Hepatocyte (in vitro differentiated cells): ENCODE measurements around the gene MARK2. TPM values are rescaled to one million over a fixed set of nuclear protein-coding genes. Genes with fewer than 3 reads are reported as not detected.

ENCODE experiments used
- DNase-seq: peaks from one replicate; pipeline ENCODE4 v3.0.0-alpha.2; 2016; ENCODE audit warnings: low spot score
- H2AFZ ChIP-seq: fragments of 200-600 bp; sonication (generic); 2 replicates; pipeline ENCODE4 v1.6.0; 2016; ENCODE audit warnings: antibody characterized with exemption, mild to moderate bottlenecking
- H3K27ac ChIP-seq: fragments of 200-600 bp; sonication (generic); 2 replicates; pipeline ENCODE4 v1.5.1; 2016; ENCODE audit warnings: mild to moderate bottlenecking
- H3K27me3 ChIP-seq: fragments of 200-600 bp; sonication (generic); 2 replicates; pipeline ENCODE4 v1.6.1; 2016
- H3K36me3 ChIP-seq: fragments of 200-600 bp; sonication (generic); replicated peaks from 2 replicates; pipeline ENCODE4 v1.5.1; 2016; ENCODE audit warnings: low read depth; ENCODE audit not compliant: insufficient read depth
- H3K4me1 ChIP-seq: fragments of 200-600 bp; sonication (generic); 2 replicates; pipeline ENCODE4 v1.5.1; 2016; ENCODE audit warnings: mild to moderate bottlenecking, moderate library complexity; ENCODE audit not compliant: insufficient read depth
- H3K4me2 ChIP-seq: fragments of 200-600 bp; sonication (generic); 2 replicates; pipeline ENCODE4 v1.6.0; 2016
- H3K4me3 ChIP-seq: fragments of 200-600 bp; sonication (generic); 2 replicates; pipeline ENCODE4 v1.5.1; 2016; ENCODE audit warnings: mild to moderate bottlenecking
- H3K79me2 ChIP-seq: fragments of 200-600 bp; sonication (generic); 2 replicates; pipeline ENCODE4 v1.6.0; 2017; ENCODE audit warnings: mild to moderate bottlenecking
- H3K9me2 ChIP-seq: fragments of 200-600 bp; sonication (generic); replicated peaks from 2 replicates; pipeline ENCODE4 v1.6.0; 2017; ENCODE audit warnings: mild to moderate bottlenecking; ENCODE audit not compliant: insufficient read depth
- H3K9me3 ChIP-seq: fragments of 200-600 bp; sonication (generic); 2 replicates; pipeline ENCODE4 v1.5.1; 2016; ENCODE audit warnings: low read depth, mild to moderate bottlenecking
- H4K20me1 ChIP-seq: fragments of 200-600 bp; sonication (generic); 2 replicates; pipeline ENCODE4 v1.6.0; 2016; ENCODE audit warnings: mild to moderate bottlenecking; ENCODE audit not compliant: insufficient read depth, poor library complexity, severe bottlenecking
- CTCF ChIP-seq: fragments of 200-600 bp; sonication (generic); IDR thresholded peaks from 2 replicates; pipeline ENCODE4 v1.5.1; 2016; ENCODE audit warnings: antibody characterized with exemption, mild to moderate bottlenecking; ENCODE audit not compliant: poor library complexity
- EZH2 ChIP-seq: fragments of 200-600 bp; sonication (generic); IDR thresholded peaks from 2 replicates; pipeline ENCODE4 v1.6.1; 2016; ENCODE audit warnings: antibody characterized with exemption, mild to moderate bottlenecking, borderline replicate concordance
- EZH2phosphoT487 ChIP-seq: fragments of 200-600 bp; sonication (generic); IDR thresholded peaks from one replicate; pipeline ENCODE4 v1.6.1; 2018; ENCODE audit warnings: antibody characterized with exemption, mild to moderate bottlenecking, low read depth, moderate library complexity; ENCODE audit not compliant: unreplicated experiment, severe bottlenecking
- WGBS: methylation state at CpG from one replicate; pipeline ENCODE4 v1.1.6; 2016; ENCODE audit warnings: low lambda C conversion rate; ENCODE audit errors: missing lambda C conversion rate; 5-methylcytosine and 5-hydroxymethylcytosine counted together
- polyA plus RNA-seq: library from polyadenylated mRNA; unstranded; fragments of >200 nt; fragmentation: Nextera tagmentation; extraction: Ambion mirVana; gene quantifications from 2 replicates; pipeline ENCODE4 v1.2.1, GENCODE V29; 2016
- total RNA-seq: library from RNA; depleted of rRNA; stranded (reverse); fragments of >200 nt; gene quantifications from 2 replicates; pipeline ENCODE4 v1.2.3, GENCODE V29; 2014

Gene MARK2
- total and polyA plus RNA-seq, 2 experiments from 2014 or later = 22.4 to 48.2 TPM

DNA sequence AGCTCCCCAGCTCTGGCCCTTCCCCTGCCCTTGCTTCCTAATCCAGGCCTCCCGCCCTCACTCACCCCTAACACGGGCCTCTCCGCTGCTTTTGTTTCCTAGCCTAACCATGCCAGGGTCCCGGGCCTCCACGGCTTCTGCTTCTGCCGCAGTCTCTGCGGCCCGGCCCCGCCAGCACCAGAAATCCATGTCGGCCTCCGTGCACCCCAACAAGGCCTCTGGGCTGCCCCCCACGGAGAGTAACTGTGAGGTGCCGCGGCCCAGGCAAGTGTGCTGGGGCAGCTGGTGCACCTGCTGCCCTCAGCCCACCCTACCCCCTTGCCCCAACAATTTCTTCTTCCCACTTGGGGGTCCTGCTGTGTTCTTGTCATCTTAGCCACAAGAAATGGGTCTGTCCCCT, 65.0 kb downstream of the MARK2 start:
- Histone ChIP-seq H3K36me3 (no peaks in the 10 kb centered on the region), H2AFZ (no peak overlapping the region), H3K27me3 (no peaks in the 10 kb centered on the region), H3K4me1 (no peaks in the 10 kb centered on the region), H3K9me2 (no peaks in the 10 kb centered on the region), H4K20me1 (no peaks in the 10 kb centered on the region), H3K9me3 (no peaks in the 10 kb centered on the region), H3K27ac (no peak overlapping the region), H3K4me3 (no peak overlapping the region), H3K79me2 (peaks cover 4% of the 10 kb centered on the region), H3K4me2 (no peak overlapping the region)
- TF ChIP-seq EZH2 = no peak
- no peak for DNase-seq
- WGBS = 96% methylated on average over 14 of the region's 14 CpGs

- H4K20me1 ChIP-seq = no peaks in the 10 kb centered on the region
- no peaks in the 10 kb centered on the region for H3K27me3 ChIP-seq
- DNase-seq = no peak
- H3K27ac ChIP-seq = no peak overlapping the region
- TF ChIP-seq EZH2 = no peak
- TF ChIP-seq EZH2phosphoT487 = no peak
- TF ChIP-seq CTCF = no peak
- H2AFZ ChIP-seq = no peak overlapping the region
- H3K4me1 ChIP-seq = peaks cover 7% of the 10 kb centered on the region
- H3K79me2 ChIP-seq = peaks cover 2% of the 10 kb centered on the region
- no peaks in the 10 kb centered on the region for H3K36me3 ChIP-seq
- no peaks in the 10 kb centered on the region for H3K9me3 ChIP-seq
- no peaks in the 10 kb centered on the region for H3K9me2 ChIP-seq
- no peak overlapping the region for H3K4me3 ChIP-seq
- WGBS = 94% methylated on average over 13 of the region's 13 CpGs
- no peak overlapping the region for H3K4me2 ChIP-seq
Observed at GRCh38 chr11:63904743-63905142, 65.8 kb downstream of the MARK2 start.

DNA sequence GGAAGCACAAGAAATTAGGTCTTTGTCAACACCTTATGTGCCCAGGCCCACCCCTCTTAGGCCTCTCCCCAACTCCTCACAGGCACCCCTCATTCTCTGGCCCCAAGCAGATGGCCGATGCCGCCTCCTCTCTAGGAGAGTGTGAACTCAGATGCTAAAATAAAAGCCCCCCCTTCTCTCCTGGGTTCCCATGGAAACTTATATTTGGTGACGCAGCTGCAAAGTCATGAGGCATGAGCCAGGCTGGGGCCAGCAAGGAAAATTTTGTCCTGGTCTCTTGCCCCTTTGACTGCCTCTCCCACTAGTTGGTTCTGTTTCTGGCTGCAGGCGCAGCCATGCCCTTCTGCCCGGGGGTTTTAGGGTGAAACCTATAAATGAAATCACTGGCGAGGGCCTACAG, 66.3 kb downstream of the MARK2 start:
- H3K27ac ChIP-seq = no peak overlapping the region
- no peaks in the 10 kb centered on the region for H3K27me3 ChIP-seq
- H3K36me3 ChIP-seq = no peaks in the 10 kb centered on the region
- H3K4me3 ChIP-seq = no peak overlapping the region
- no peaks in the 10 kb centered on the region for H4K20me1 ChIP-seq
- H3K9me2 ChIP-seq = no peaks in the 10 kb centered on the region
- no peak overlapping the region for H2AFZ ChIP-seq
- H3K9me3 ChIP-seq = no peaks in the 10 kb centered on the region
- TF ChIP-seq EZH2phosphoT487 = no peak
- no peaks in the 10 kb centered on the region for H3K79me2 ChIP-seq
- DNase-seq = no peak
- 88% methylated on average over 6 of the region's 6 CpGs for WGBS
- peaks cover 11% of the 10 kb centered on the region for H3K4me1 ChIP-seq
- no peak overlapping the region for H3K4me2 ChIP-seq

DNA sequence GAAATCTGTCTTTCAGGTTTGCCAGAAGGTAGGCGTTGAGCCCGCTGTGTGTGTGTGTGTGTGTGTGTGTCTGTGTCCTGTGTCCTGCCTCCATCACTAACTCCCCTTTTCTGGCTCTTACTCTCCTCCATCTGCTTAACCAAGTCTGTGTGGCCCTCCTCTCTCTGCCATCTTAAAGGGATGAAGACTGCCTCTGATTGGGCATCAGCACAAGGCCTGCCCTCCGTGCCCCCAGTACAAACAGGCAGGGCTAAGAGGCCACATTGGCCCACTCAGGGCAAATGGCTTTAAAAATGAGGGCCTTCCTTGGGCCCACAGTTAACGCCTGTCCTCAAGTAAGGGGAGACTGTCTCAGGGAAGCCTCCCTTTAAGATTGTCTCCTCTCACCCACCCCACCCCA, 67.2 kb downstream of the MARK2 start:
- Histone ChIP-seq H3K9me3 (no peaks in the 10 kb centered on the region), H3K4me2 (no peak overlapping the region), H3K79me2 (no peaks in the 10 kb centered on the region), H3K9me2 (no peaks in the 10 kb centered on the region), H4K20me1 (no peaks in the 10 kb centered on the region), H2AFZ (no peak overlapping the region), H3K27me3 (no peaks in the 10 kb centered on the region), H3K4me3 (no peak overlapping the region), H3K27ac (no peak overlapping the region), H3K36me3 (no peaks in the 10 kb centered on the region), H3K4me1 (peaks cover 14% of the 10 kb centered on the region)
- DNase-seq = no peak
- TF ChIP-seq EZH2 = no peak
- TF ChIP-seq EZH2phosphoT487 = no peak
- TF ChIP-seq CTCF = no peak
- 95% methylated on average over 4 of the region's 4 CpGs for WGBS
